CD14-positive monocyte (primary cell): Measurements from ENCODE around the gene CHRNG. TPM values are rescaled to one million over a fixed set of nuclear protein-coding genes. Genes with fewer than 3 reads are reported as not detected.

Experiments
- DNase-seq, 3 donors: peaks; one replicate each; pipeline ENCODE4 v3.0.0-alpha.2; 2011 to 2022
- H2AFZ ChIP-seq: 2 replicates; pipeline ENCODE4 v1.6.0; 2012; ENCODE audit warnings: mild to moderate bottlenecking, low read depth, low read length, inconsistent platforms; ENCODE audit not compliant: insufficient read depth, poor library complexity, severe bottlenecking
- H3K27ac ChIP-seq, 2 donors: 1 replicate in 1 of 2; 2 replicates in 1 of 2; pipeline ENCODE4 v1.5.1; 2012 to 2013; ENCODE audit warnings: low read length in 2 of 2, control low read depth in 1 of 2, inconsistent platforms in 1 of 2, low read depth in 1 of 2, mild to moderate bottlenecking in 1 of 2
- H3K27me3 ChIP-seq, 2 donors: one replicate each; pipeline versions ENCODE4 v1.6.0 to v1.6.1; 2011 to 2013; ENCODE audit warnings: low read length in 2 of 2; ENCODE audit not compliant: control insufficient read depth in 2 of 2, insufficient read depth in 2 of 2
- H3K36me3 ChIP-seq, 2 donors: replicated peaks in 1 of 2; 1 replicate in 1 of 2; 2 replicates in 1 of 2; pipeline versions ENCODE4 v1.5.1 to v1.6.1; 2012 to 2013; ENCODE audit warnings: low read length in 2 of 2, control low read depth in 1 of 2, inconsistent platforms in 1 of 2, mild to moderate bottlenecking in 1 of 2; ENCODE audit not compliant: insufficient read depth in 2 of 2, control insufficient read depth in 1 of 2
- H3K4me1 ChIP-seq, 2 donors: 1 replicate in 1 of 2; 2 replicates in 1 of 2; pipeline versions ENCODE4 v1.5.1 to v1.6.1; 2012 to 2013; ENCODE audit warnings: low read length in 2 of 2, control low read depth in 1 of 2, inconsistent platforms in 1 of 2, mild to moderate bottlenecking in 1 of 2, moderate library complexity in 1 of 2; ENCODE audit not compliant: insufficient read depth in 2 of 2, control insufficient read depth in 1 of 2
- H3K4me2 ChIP-seq: replicated peaks from 2 replicates; pipeline ENCODE3; 2012; ENCODE audit warnings: low read length, moderate library complexity, mild to moderate bottlenecking; ENCODE audit not compliant: poor library complexity, severe bottlenecking; ENCODE audit errors: extremely low read depth
- H3K4me3 ChIP-seq, 3 experiments: fragments of 200-600 bp in 1 of 3; sonication (generic) in 1 of 3; replicated peaks in 1 of 3; 1 replicate in 2 of 3; 2 replicates in 1 of 3; pipeline ENCODE4 v1.5.1; 2011 to 2013; ENCODE audit warnings: low read length in 3 of 3, mild to moderate bottlenecking in 3 of 3, control low read depth in 2 of 3, low read depth in 2 of 3, inconsistent platforms in 1 of 3, moderate library complexity in 1 of 3
- H3K79me2 ChIP-seq: 2 replicates; pipeline ENCODE4 v1.6.0; 2012; ENCODE audit warnings: mild to moderate bottlenecking, control low read depth, inconsistent platforms, low read length, moderate library complexity; ENCODE audit not compliant: insufficient read depth
- H3K9ac ChIP-seq: 2 replicates; pipeline ENCODE4 v1.6.0; 2017; ENCODE audit warnings: low read length, mild to moderate bottlenecking; ENCODE audit not compliant: insufficient read depth, poor library complexity, severe bottlenecking
- H3K9me3 ChIP-seq, 2 donors: replicated peaks in 1 of 2; 1 replicate in 1 of 2; 2 replicates in 1 of 2; pipeline versions ENCODE4 v1.5.1 to v1.6.1; 2012 to 2013; ENCODE audit warnings: low read length in 2 of 2, control low read depth in 1 of 2; ENCODE audit not compliant: control insufficient read depth in 1 of 2, insufficient read depth in 1 of 2
- H4K20me1 ChIP-seq: 2 replicates; pipeline ENCODE4 v1.6.0; 2012; ENCODE audit warnings: mild to moderate bottlenecking, low read length, control low read depth, moderate library complexity; ENCODE audit not compliant: insufficient read depth
- H3K27ac Mint-ChIP-seq, 7 donors: one replicate each; pipeline ENCODE4 v1.8.0; 2020; ENCODE audit warnings: mild to moderate bottlenecking in 7 of 7, mixed read lengths in 7 of 7, moderate library complexity in 6 of 7, inconsistent platforms in 2 of 7
- H3K27me3 Mint-ChIP-seq, 3 donors: one replicate each; pipeline ENCODE4 v1.8.0; 2021 to 2022; ENCODE audit warnings: low read depth in 3 of 3, mild to moderate bottlenecking in 3 of 3, mixed read lengths in 3 of 3, moderate library complexity in 3 of 3, inconsistent platforms in 1 of 3
- H3K36me3 Mint-ChIP-seq, 2 donors: one replicate each; pipeline ENCODE4 v1.8.0; 2020; ENCODE audit warnings: mixed read lengths in 2 of 2, inconsistent platforms in 1 of 2, mild to moderate bottlenecking in 1 of 2
- H3K4me1 Mint-ChIP-seq: one replicate; pipeline ENCODE4 v1.8.0; 2020; ENCODE audit warnings: mild to moderate bottlenecking, mixed read lengths
- H3K4me3 Mint-ChIP-seq, 2 donors: one replicate each; pipeline ENCODE4 v1.8.0; 2020; ENCODE audit warnings: mild to moderate bottlenecking in 2 of 2, mixed read lengths in 2 of 2, moderate library complexity in 1 of 2
- H3K9me3 Mint-ChIP-seq, 7 donors: one replicate each; pipeline ENCODE4 v1.8.0; 2020 to 2022; ENCODE audit warnings: mixed read lengths in 7 of 7, mild to moderate bottlenecking in 6 of 7, moderate library complexity in 6 of 7, inconsistent platforms in 2 of 7
- WGBS: methylation state at CpG from one replicate; pipeline ENCODE4 v1.1.5; 2013; ENCODE audit warnings: missing lambda C conversion rate; ENCODE audit not compliant: insufficient coverage; 5-methylcytosine and 5-hydroxymethylcytosine counted together
- intact Hi-C, 2 donors: fragments of 100-400 bp; cut with micrococcal nuclease; formaldehyde crosslinking; loops; one replicate each; pipeline versions ENCODE4 v1.15.0 to v1.15.1; 2023
- polyA plus RNA-seq, 3 donors: library from polyadenylated mRNA; depleted of rRNA in 1 of 3; unstranded in 2 of 3; stranded (reverse) in 1 of 3; fragments of 300-500 nt in 2 of 3; fragments of >200 nt in 1 of 3; fragmentation: Illumina TruSeq in 2 of 3; gene quantifications; 1 replicate in 2 of 3; 2 replicates in 1 of 3; pipeline ENCODE4 v1.2.3, GENCODE V29; 2012 to 2021
- TF ChIP-seq, protein P1 (sequence below): fragments of 200-600 bp; IDR thresholded peaks from one replicate; pipeline ENCODE4 v1.8.0; 2022; ENCODE audit warnings: antibody characterized with exemption, mild to moderate bottlenecking

CHRNG gene
- polyA plus RNA-seq, 3 donors, result not detected

DNA sequence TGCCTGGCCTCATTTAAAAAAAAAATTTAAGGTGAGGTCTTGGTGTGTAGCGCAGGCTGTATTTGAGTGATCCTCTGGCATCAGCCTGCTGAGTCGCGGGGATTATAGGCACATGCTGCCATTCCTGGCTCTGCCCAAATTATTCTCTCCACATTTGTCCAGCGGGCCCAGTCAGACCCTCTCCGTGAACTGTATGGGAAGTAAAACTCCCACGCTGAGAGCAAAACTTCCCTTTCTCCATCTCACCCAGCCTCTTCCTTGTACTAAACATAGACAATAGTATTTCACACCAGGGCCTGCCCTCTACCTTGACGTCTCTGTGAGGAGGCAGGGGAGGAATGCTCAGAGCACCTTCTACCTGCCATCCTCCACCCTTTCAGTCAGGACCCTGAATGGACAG lies 48.0 kb downstream of the CHRNG start:
- no peak for DNase-seq
- Histone ChIP-seq H3K4me3 (no peak overlapping the region), H3K4me1 (peaks cover 14% of the 10 kb centered on the region in 2 donors), H3K9ac (no peak overlapping the region), H3K79me2 (no peaks in the 10 kb centered on the region), H3K9me3 (no peaks in the 10 kb centered on the region), H3K36me3 (peaks cover 7 to 21% of the 10 kb centered on the region in 2 donors), H3K27me3 (no peaks in the 10 kb centered on the region), H4K20me1 (no peaks in the 10 kb centered on the region), H3K27ac (no peak overlapping the region), H3K4me2 (no peak overlapping the region), H2AFZ (no peak overlapping the region)
- intact Hi-C loops, result no loop called here
- Mint-ChIP-seq H3K27me3 (peaks cover 0 to 2% (median 0%) of the 10 kb centered on the region in 3 donors), H3K4me3 (peak overlapping the region in 1 of 2 donors; percentile 55), H3K4me1 (peaks cover 17% of the 10 kb centered on the region), H3K36me3 (peaks cover 19% of the 10 kb centered on the region in 2 donors), H3K27ac (peak overlapping the region in 3 of 7 donors; percentile 10 to 47 (median 34)), H3K9me3 (peaks cover 0 to 2% (median 0%) of the 10 kb centered on the region in 7 donors)
- TF ChIP-seq, protein P1, sequence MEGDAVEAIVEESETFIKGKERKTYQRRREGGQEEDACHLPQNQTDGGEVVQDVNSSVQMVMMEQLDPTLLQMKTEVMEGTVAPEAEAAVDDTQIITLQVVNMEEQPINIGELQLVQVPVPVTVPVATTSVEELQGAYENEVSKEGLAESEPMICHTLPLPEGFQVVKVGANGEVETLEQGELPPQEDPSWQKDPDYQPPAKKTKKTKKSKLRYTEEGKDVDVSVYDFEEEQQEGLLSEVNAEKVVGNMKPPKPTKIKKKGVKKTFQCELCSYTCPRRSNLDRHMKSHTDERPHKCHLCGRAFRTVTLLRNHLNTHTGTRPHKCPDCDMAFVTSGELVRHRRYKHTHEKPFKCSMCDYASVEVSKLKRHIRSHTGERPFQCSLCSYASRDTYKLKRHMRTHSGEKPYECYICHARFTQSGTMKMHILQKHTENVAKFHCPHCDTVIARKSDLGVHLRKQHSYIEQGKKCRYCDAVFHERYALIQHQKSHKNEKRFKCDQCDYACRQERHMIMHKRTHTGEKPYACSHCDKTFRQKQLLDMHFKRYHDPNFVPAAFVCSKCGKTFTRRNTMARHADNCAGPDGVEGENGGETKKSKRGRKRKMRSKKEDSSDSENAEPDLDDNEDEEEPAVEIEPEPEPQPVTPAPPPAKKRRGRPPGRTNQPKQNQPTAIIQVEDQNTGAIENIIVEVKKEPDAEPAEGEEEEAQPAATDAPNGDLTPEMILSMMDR, result no peak
- WGBS, result 100% methylated on average over 1 of the region's 7 CpGs

DNA sequence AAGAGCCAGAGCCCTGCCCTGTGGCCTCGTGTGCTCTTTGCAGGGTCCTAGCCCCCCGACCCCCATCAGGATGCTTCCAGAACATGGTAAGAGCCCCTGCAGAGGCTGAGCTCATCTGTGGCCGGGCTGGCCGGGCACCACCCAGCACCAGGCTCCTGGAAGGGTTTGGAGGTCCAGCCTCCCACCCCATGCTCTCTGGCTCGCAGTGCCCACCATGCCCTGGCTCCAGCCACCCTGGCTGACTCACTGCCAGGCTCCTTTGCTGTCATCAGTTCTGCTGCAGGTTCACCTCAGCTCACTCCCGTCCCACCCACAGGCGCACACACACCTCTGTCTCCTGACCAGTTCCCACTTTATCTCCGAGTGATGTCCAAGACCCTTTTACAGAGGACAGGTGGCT lies 48.5 kb downstream of the CHRNG start:
- Histone ChIP-seq H3K4me2 (no peak overlapping the region), H3K9ac (no peak overlapping the region), H3K9me3 (no peaks in the 10 kb centered on the region), H3K79me2 (no peaks in the 10 kb centered on the region), H3K36me3 (peaks cover 3 to 16% of the 10 kb centered on the region in 2 donors), H2AFZ (no peak overlapping the region), H3K4me1 (peaks cover 14% of the 10 kb centered on the region in 2 donors), H4K20me1 (no peaks in the 10 kb centered on the region), H3K4me3 (no peak overlapping the region), H3K27me3 (no peaks in the 10 kb centered on the region), H3K27ac (no peak overlapping the region)
- TF ChIP-seq, protein P1, result no peak
- WGBS, result 97% methylated on average over 8 of the region's 8 CpGs
- intact Hi-C loops, result no loop called here
- peaks cover 0 to 2% (median under 1%) of the 10 kb centered on the region in 3 donors for H3K27me3 Mint-ChIP-seq
- H3K36me3 Mint-ChIP-seq, result peaks cover 13 to 14% of the 10 kb centered on the region in 2 donors
- H3K4me1 Mint-ChIP-seq, result peaks cover 17% of the 10 kb centered on the region
- H3K27ac Mint-ChIP-seq, result peak overlapping the region in 1 of 7 donors; percentile 77
- H3K4me3 Mint-ChIP-seq, result no peak overlapping the region
- peaks cover 0 to 2% (median 0%) of the 10 kb centered on the region in 7 donors for H3K9me3 Mint-ChIP-seq
- no peak for DNase-seq
